Vagina (tissue), 2 donors: ENCODE results near the gene PRRG2.

ENCODE experiments used
- POLR2AphosphoS5 ChIP-seq, 2 donors: sonication (generic); formaldehyde crosslinking; IDR thresholded peaks; one replicate each; pipeline ENCODE4 v1.9.0; 2017; ENCODE audit warnings: antibody characterized with exemption in 2 of 2, mild to moderate bottlenecking in 2 of 2, low read depth in 1 of 2; ENCODE audit not compliant: insufficient read depth in 1 of 2
- TF ChIP-seq, protein P1 (sequence below), 3 experiments: fragments of 450-650 bp in 2 of 3; fragments of 200-600 bp in 1 of 3; sonication (generic) in 1 of 3; IDR thresholded peaks; one replicate each; pipeline ENCODE4 v1.5.1; 2017 to 2019; ENCODE audit warnings: antibody characterized with exemption in 3 of 3, mild to moderate bottlenecking in 2 of 3, moderate library complexity in 2 of 3

GRCh38 chr19:49560358-49560900 lies 20.7 kb upstream of the PRRG2 start:
- TF ChIP-seq POLR2AphosphoS5 (IDR thresholded peaks at IDR 0.05; ENCODE audit: insufficient read depth in 1 of 2, low read depth in 1 of 2): no peak
- TF ChIP-seq, protein P1, sequence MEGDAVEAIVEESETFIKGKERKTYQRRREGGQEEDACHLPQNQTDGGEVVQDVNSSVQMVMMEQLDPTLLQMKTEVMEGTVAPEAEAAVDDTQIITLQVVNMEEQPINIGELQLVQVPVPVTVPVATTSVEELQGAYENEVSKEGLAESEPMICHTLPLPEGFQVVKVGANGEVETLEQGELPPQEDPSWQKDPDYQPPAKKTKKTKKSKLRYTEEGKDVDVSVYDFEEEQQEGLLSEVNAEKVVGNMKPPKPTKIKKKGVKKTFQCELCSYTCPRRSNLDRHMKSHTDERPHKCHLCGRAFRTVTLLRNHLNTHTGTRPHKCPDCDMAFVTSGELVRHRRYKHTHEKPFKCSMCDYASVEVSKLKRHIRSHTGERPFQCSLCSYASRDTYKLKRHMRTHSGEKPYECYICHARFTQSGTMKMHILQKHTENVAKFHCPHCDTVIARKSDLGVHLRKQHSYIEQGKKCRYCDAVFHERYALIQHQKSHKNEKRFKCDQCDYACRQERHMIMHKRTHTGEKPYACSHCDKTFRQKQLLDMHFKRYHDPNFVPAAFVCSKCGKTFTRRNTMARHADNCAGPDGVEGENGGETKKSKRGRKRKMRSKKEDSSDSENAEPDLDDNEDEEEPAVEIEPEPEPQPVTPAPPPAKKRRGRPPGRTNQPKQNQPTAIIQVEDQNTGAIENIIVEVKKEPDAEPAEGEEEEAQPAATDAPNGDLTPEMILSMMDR (IDR thresholded peaks at IDR 0.05): no peak
